Gastrocnemius medialis (tissue), 4 donors: Measurements from ENCODE around the gene GALNT18.

Experiments
- CTCF ChIP-seq, 5 experiments: fragments of 450-650 bp in 3 of 5; fragments of 200-600 bp in 2 of 5; sonication (generic) in 2 of 5; IDR thresholded peaks in 4 of 5; conservative IDR thresholded peaks in 1 of 5; 1 replicate in 4 of 5; 2 replicates in 1 of 5; pipeline ENCODE4 v1.5.1; 2016 to 2019; ENCODE audit warnings: antibody characterized with exemption in 5 of 5, mild to moderate bottlenecking in 3 of 5, moderate library complexity in 3 of 5
- POLR2A ChIP-seq, 2 donors: fragments of 450-650 bp; IDR thresholded peaks; one replicate each; pipeline ENCODE4 v1.6.1; 2017; ENCODE audit warnings: antibody characterized with exemption in 2 of 2, mild to moderate bottlenecking in 2 of 2, moderate library complexity in 2 of 2

GRCh38 chr11:11389238-11389637 is 232.6 kb downstream of the GALNT18 start:
- no peak for TF ChIP-seq POLR2A (IDR thresholded peaks at IDR 0.05)
- TF ChIP-seq CTCF (IDR thresholded peaks at IDR 0.05 in 4 of 5, conservative IDR thresholded peaks at IDR 0.05 in 1 of 5): no peak
